ENCODE results near the gene P4HB.

DNA sequence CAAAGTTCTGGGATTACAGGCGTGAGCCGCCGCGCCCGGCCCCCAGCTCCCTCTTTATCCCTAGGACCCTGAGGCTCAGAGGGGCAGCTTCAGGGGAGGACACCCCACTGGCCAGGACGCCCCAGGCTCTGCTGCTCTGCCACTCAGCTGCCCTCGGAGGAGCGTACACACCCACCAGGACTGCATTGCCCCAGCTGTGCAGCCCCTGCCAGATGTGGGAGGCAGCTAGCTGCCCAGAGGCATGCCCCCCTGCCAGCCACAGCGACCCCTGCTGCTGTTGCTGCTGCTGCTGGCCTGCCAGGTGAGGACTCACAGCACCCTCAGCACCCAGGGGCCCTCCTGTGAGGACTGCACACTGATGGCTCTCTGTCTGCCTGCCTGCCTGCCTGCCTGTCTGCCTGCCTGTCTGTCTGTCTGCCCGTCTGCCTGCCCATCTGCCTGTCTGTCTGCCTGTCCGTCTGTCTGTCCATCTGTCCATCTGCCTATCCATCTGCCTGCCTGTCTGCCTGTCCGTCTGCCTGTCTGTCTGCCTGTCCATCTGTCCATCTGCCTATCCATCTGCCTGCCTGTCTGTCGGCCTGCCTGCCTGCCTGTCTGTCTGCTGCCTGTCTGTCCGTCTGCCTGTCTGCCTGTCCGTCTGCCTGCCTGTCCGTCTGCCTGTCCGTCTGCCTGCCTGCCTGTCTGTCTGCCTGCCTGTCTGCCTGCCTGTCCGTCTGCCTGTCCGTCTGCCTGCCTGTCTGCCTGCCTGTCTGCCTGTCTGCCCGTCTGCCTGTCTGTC lies 51.4 kb downstream of the P4HB start:
- TF ChIP-seq POLR2AphosphoS5 (IDR thresholded peaks at IDR 0.05; ENCODE audit: low read depth, low read length) (no peak), CTCF (IDR thresholded peaks at IDR 0.05) (no peak), TCF7L2 (IDR thresholded peaks at IDR 0.05; ENCODE audit: low read depth, low read length) (no peak), SIN3A (IDR thresholded peaks at IDR 0.05; ENCODE audit: borderline replicate concordance, insufficient read depth, low read depth, low read length) (no peak)
- TF ChIP-seq, protein P1, sequence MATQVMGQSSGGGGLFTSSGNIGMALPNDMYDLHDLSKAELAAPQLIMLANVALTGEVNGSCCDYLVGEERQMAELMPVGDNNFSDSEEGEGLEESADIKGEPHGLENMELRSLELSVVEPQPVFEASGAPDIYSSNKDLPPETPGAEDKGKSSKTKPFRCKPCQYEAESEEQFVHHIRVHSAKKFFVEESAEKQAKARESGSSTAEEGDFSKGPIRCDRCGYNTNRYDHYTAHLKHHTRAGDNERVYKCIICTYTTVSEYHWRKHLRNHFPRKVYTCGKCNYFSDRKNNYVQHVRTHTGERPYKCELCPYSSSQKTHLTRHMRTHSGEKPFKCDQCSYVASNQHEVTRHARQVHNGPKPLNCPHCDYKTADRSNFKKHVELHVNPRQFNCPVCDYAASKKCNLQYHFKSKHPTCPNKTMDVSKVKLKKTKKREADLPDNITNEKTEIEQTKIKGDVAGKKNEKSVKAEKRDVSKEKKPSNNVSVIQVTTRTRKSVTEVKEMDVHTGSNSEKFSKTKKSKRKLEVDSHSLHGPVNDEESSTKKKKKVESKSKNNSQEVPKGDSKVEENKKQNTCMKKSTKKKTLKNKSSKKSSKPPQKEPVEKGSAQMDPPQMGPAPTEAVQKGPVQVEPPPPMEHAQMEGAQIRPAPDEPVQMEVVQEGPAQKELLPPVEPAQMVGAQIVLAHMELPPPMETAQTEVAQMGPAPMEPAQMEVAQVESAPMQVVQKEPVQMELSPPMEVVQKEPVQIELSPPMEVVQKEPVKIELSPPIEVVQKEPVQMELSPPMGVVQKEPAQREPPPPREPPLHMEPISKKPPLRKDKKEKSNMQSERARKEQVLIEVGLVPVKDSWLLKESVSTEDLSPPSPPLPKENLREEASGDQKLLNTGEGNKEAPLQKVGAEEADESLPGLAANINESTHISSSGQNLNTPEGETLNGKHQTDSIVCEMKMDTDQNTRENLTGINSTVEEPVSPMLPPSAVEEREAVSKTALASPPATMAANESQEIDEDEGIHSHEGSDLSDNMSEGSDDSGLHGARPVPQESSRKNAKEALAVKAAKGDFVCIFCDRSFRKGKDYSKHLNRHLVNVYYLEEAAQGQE (IDR thresholded peaks at IDR 0.05; ENCODE audit: insufficient read depth in 1 of 2, low read depth in 2 of 2, low read length in 1 of 2), result no peak
